GM23338 (cell line): ENCODE data around the gene FGFR2. TPM values are rescaled to one million over a fixed set of nuclear protein-coding genes. Genes with fewer than 3 reads are reported as not detected.

ENCODE experiments used
- ATAC-seq: fragments of 200-7000 bp; cut with Tn5 transposase; 3 replicates; pipeline ENCODE4 v1.9.1; 2020
- DNase-seq: peaks from one replicate; pipeline ENCODE4 v3.0.0-alpha.2; 2015; ENCODE audit warnings: low spot score
- H2AFZ ChIP-seq: fragments of 200-600 bp; sonication (generic); 2 replicates; pipeline ENCODE4 v1.8.0; 2016; ENCODE audit warnings: antibody characterized with exemption, mild to moderate bottlenecking, moderate library complexity
- H3F3A ChIP-seq: fragments of 200-600 bp; sonication (generic); replicated peaks from 2 replicates; pipeline ENCODE4 v1.8.0; 2017; ENCODE audit warnings: antibody characterized with exemption, mixed run types, low read depth
- H3K27ac ChIP-seq: fragments of 200-600 bp; sonication (generic); 2 replicates; pipeline ENCODE4 v1.6.1; 2016; ENCODE audit warnings: low read depth
- H3K27me3 ChIP-seq: fragments of 200-600 bp; sonication (generic); 2 replicates; pipeline ENCODE4 v1.8.0; 2016; ENCODE audit warnings: mild to moderate bottlenecking, mixed run types, moderate library complexity; ENCODE audit not compliant: insufficient read depth
- H3K36me3 ChIP-seq: fragments of 200-600 bp; sonication (generic); 2 replicates; pipeline ENCODE4 v1.8.0; 2016; ENCODE audit warnings: mild to moderate bottlenecking; ENCODE audit not compliant: insufficient read depth
- H3K4me1 ChIP-seq: fragments of 200-600 bp; sonication (generic); 2 replicates; pipeline ENCODE4 v1.8.0; 2016; ENCODE audit warnings: mild to moderate bottlenecking, moderate library complexity; ENCODE audit not compliant: insufficient read depth
- H3K4me2 ChIP-seq: fragments of 200-600 bp; sonication (generic); 2 replicates; pipeline ENCODE4 v1.7.1; 2017; ENCODE audit warnings: mixed run types
- H3K4me3 ChIP-seq: fragments of 200-600 bp; sonication (generic); 2 replicates; pipeline ENCODE4 v1.6.1; 2016; ENCODE audit warnings: mixed run types
- H3K79me2 ChIP-seq: fragments of 200-600 bp; sonication (generic); replicated peaks from 2 replicates; pipeline ENCODE4 v1.8.0; 2017; ENCODE audit warnings: mild to moderate bottlenecking; ENCODE audit not compliant: insufficient read depth
- H3K9me2 ChIP-seq: fragments of 200-600 bp; sonication (generic); 2 replicates; pipeline ENCODE4 v1.8.0; 2017; ENCODE audit not compliant: insufficient read depth
- H4K20me1 ChIP-seq: fragments of 200-600 bp; sonication (generic); replicated peaks from 2 replicates; pipeline ENCODE4 v1.8.0; 2017; ENCODE audit warnings: mild to moderate bottlenecking; ENCODE audit not compliant: insufficient read depth
- H3K27ac Mint-ChIP-seq: 2 replicates; pipeline ENCODE4 v1.8.0; 2020; ENCODE audit warnings: inconsistent platforms, mild to moderate bottlenecking, moderate library complexity, mixed read lengths
- H3K27me3 Mint-ChIP-seq: 3 replicates; pipeline ENCODE4 v1.8.0; 2022; ENCODE audit warnings: low read depth, mild to moderate bottlenecking, moderate library complexity, mixed read lengths, inconsistent platforms; ENCODE audit not compliant: insufficient read depth, poor library complexity
- H3K36me3 Mint-ChIP-seq: 3 replicates; pipeline ENCODE4 v1.8.0; 2021; ENCODE audit warnings: low read depth, mild to moderate bottlenecking, inconsistent platforms, moderate library complexity, mixed read lengths
- H3K4me1 Mint-ChIP-seq: 3 replicates; pipeline ENCODE4 v1.8.0; 2020; ENCODE audit warnings: mild to moderate bottlenecking, inconsistent platforms, mixed read lengths
- H3K4me3 Mint-ChIP-seq: 3 replicates; pipeline ENCODE4 v1.8.0; 2021; ENCODE audit warnings: moderate library complexity, mild to moderate bottlenecking, inconsistent platforms, mixed read lengths
- H3K9me3 Mint-ChIP-seq: 3 replicates; pipeline ENCODE4 v1.8.0; 2020; ENCODE audit warnings: moderate library complexity, mild to moderate bottlenecking, inconsistent platforms, mixed read lengths
- CREB1 ChIP-seq: fragments of 250-450 bp; sonication (Bioruptor Pico); IDR thresholded peaks from 2 replicates; pipeline ENCODE4 v1.5.0; 2020; ENCODE audit warnings: low read depth, mild to moderate bottlenecking, moderate library complexity
- EZH2 ChIP-seq: fragments of 200-600 bp; sonication (generic); IDR thresholded peaks from one replicate; pipeline ENCODE4 v1.8.0; 2017; ENCODE audit warnings: antibody characterized with exemption, mild to moderate bottlenecking, low read depth; ENCODE audit not compliant: unreplicated experiment
- EZH2phosphoT487 ChIP-seq: fragments of 200-600 bp; sonication (generic); IDR thresholded peaks from one replicate; pipeline ENCODE4 v1.8.1; 2018; ENCODE audit warnings: antibody characterized with exemption; ENCODE audit not compliant: unreplicated experiment
- JUNB ChIP-seq: IDR thresholded peaks from one replicate; pipeline ENCODE4 v1.6.1; 2016; ENCODE audit warnings: antibody characterized with exemption; ENCODE audit not compliant: unreplicated experiment
- NANOG ChIP-seq: IDR thresholded peaks from 2 replicates; pipeline ENCODE4 v1.6.1; 2016; ENCODE audit warnings: antibody characterized with exemption, borderline replicate concordance
- POLR2AphosphoS5 ChIP-seq: IDR thresholded peaks from 2 replicates; pipeline ENCODE4 v1.6.1; 2016; ENCODE audit warnings: antibody characterized with exemption, low read depth
- STAT1 ChIP-seq: IDR thresholded peaks from one replicate; pipeline ENCODE4 v1.6.1; 2016; ENCODE audit warnings: antibody characterized with exemption; ENCODE audit not compliant: unreplicated experiment
- ZNF114 ChIP-seq: fragments of 250-450 bp; sonication (Bioruptor Pico); IDR thresholded peaks from 2 replicates; pipeline ENCODE4 v1.5.0; 2020; ENCODE audit warnings: mild to moderate bottlenecking, moderate library complexity
- ZNF331 ChIP-seq: fragments of 250-450 bp; sonication (Bioruptor Pico); IDR thresholded peaks from 2 replicates; pipeline ENCODE4 v1.5.0; 2020; ENCODE audit warnings: low read depth, mild to moderate bottlenecking, moderate library complexity
- polyA plus RNA-seq: library from polyadenylated mRNA; unstranded; fragments of >200 nt; fragmentation: Nextera tagmentation; extraction: Ambion mirVana; gene quantifications from 2 replicates; pipeline ENCODE4 v1.2.1, GENCODE V29; 2016
- total RNA-seq: library from RNA; depleted of rRNA; stranded (reverse); fragments of >200 nt; shearing (Covaris generic); gene quantifications from 2 replicates; pipeline ENCODE4 v1.2.3, GENCODE V29; 2014
- TF ChIP-seq, protein P1 (sequence below): IDR thresholded peaks from 2 replicates; pipeline ENCODE4 v1.6.1; 2016; ENCODE audit warnings: antibody characterized with exemption
- TF ChIP-seq, protein P2 (sequence below), 2 experiments: fragments of 200-600 bp in 1 of 2; sonication (generic) in 1 of 2; conservative IDR thresholded peaks; 2 replicates each; pipeline versions ENCODE4 v1.5.1 to v1.6.1; 2016 to 2017; ENCODE audit warnings: antibody characterized with exemption in 2 of 2, low read depth in 2 of 2, mild to moderate bottlenecking in 2 of 2, moderate library complexity in 1 of 2
- TF ChIP-seq, protein P3 (sequence below): fragments of 250-450 bp; sonication (Bioruptor Pico); IDR thresholded peaks from 2 replicates; pipeline ENCODE4 v1.5.0; 2020; ENCODE audit warnings: mild to moderate bottlenecking, moderate library complexity

FGFR2 gene
- total and polyA plus RNA-seq, 2 experiments from 2014 or later = 31.1 to 106 TPM

DNA sequence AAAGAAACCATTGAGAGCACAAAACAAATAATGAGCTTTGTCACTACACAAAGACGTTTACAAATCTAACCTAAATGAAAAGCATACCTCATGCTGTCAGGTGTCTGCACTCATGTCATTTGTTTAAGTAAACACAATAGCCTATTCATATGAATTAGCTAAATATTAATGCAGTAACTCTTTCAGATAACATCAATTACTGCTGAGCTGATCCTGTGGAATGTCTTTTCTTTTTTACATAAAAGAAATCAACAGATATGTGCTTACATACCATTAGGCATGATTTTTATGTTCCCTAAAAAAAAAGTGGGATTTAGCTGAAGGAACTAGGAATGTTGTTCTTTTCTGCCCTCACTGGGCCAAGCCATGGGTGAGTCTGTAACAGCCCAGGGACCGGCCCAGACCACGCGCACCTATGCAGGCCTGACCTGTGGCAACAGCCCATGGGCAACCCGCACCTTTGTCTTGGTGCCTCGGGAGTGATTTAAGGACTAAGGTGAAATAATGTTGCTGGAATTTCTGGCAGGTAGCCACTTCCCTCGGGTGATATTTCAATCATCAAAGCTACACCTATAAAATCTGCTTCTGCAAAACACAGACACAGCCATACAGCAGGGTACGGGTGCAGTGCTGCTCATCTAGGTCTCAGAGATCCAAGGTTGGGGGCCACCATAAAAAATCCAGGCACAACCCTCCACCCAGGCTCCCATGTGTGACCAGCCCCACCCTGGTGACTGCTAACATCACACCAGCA is 44.6 kb downstream of the FGFR2 start:
- no peak overlapping the region for H3K4me2 ChIP-seq
- peaks cover 63% of the 10 kb centered on the region for H3K4me1 Mint-ChIP-seq
- H3K79me2 ChIP-seq = peaks cover 99% of the 10 kb centered on the region
- peaks cover 26% of the 10 kb centered on the region for H3K36me3 ChIP-seq
- H3F3A ChIP-seq = no peaks in the 10 kb centered on the region
- H4K20me1 ChIP-seq = peaks cover 42% of the 10 kb centered on the region
- H3K27ac Mint-ChIP-seq = peak overlapping the region; percentile 82
- no peak overlapping the region for H2AFZ ChIP-seq
- no peaks in the 10 kb centered on the region for H3K27me3 ChIP-seq
- no peak for TF ChIP-seq JUNB
- TF ChIP-seq ZNF331 (CRISPR knock-in tag) = no peak
- no peak for TF ChIP-seq CREB1 (CRISPR knock-in tag)
- H3K36me3 Mint-ChIP-seq = peaks cover 55% of the 10 kb centered on the region
- DNase-seq (no peak), ATAC-seq (peak; percentile 89)
- peak overlapping the region; percentile 59 for H3K27ac ChIP-seq
- no peak overlapping the region; the same call in 2 of the 3 replicates for H3K4me3 Mint-ChIP-seq
- H3K9me3 Mint-ChIP-seq = peaks cover 15% of the 10 kb centered on the region; the same call in 2 of the 3 replicates
- H3K4me3 ChIP-seq = no peak overlapping the region
- peaks cover 39% of the 10 kb centered on the region for H3K4me1 ChIP-seq
- peaks cover 3% of the 10 kb centered on the region for H3K27me3 Mint-ChIP-seq
- no peaks in the 10 kb centered on the region for H3K9me2 ChIP-seq

DNA sequence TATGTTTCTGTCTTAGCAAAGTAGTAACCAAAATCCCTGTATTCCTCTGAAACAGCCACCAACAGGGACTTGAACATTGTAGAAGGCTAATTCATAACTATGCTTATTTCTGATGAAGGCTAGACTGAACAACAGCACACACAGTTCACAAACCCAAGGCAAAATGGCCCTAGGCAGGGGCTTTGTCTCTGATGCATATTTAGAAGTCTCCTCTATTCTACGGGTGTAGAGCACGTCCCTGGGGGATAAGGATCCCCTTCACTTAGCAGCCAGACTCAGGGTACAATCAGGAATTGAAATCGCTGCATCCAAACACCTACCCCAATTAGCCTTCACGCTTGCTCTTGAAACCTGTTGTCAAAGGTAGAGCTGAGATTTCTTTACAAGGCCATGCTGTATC is 45.5 kb downstream of the FGFR2 start:
- no peaks in the 10 kb centered on the region for H3F3A ChIP-seq
- ATAC-seq (no peak), DNase-seq (no peak)
- no peak overlapping the region; the same call in 2 of the 3 replicates for H3K4me3 Mint-ChIP-seq
- peaks cover 1% of the 10 kb centered on the region for H3K27me3 Mint-ChIP-seq
- no peak overlapping the region for H3K4me3 ChIP-seq
- no peak overlapping the region for H3K27ac Mint-ChIP-seq
- no peak overlapping the region for H2AFZ ChIP-seq
- H3K79me2 ChIP-seq = peaks cover 97% of the 10 kb centered on the region
- peaks cover 29% of the 10 kb centered on the region for H3K36me3 ChIP-seq
- peaks cover 63% of the 10 kb centered on the region for H3K36me3 Mint-ChIP-seq
- peaks cover 15% of the 10 kb centered on the region; the same call in 2 of the 3 replicates for H3K9me3 Mint-ChIP-seq
- peaks cover 37% of the 10 kb centered on the region for H3K4me1 ChIP-seq
- H4K20me1 ChIP-seq = peaks cover 34% of the 10 kb centered on the region
- no peaks in the 10 kb centered on the region for H3K27me3 ChIP-seq
- no peak overlapping the region for H3K4me2 ChIP-seq
- H3K4me1 Mint-ChIP-seq = peaks cover 62% of the 10 kb centered on the region
- H3K9me2 ChIP-seq = no peaks in the 10 kb centered on the region
- peak overlapping the region; percentile 46; the same call in 1 of the 2 replicates for H3K27ac ChIP-seq
- TF ChIP-seq EZH2phosphoT487 (no peak), CREB1 (CRISPR knock-in tag) (no peak), NANOG (no peak), ZNF331 (CRISPR knock-in tag) (no peak), ZNF114 (CRISPR knock-in tag) (no peak), POLR2AphosphoS5 (no peak), JUNB (no peak), STAT1 (no peak), EZH2 (no peak)
- TF ChIP-seq, protein P1, sequence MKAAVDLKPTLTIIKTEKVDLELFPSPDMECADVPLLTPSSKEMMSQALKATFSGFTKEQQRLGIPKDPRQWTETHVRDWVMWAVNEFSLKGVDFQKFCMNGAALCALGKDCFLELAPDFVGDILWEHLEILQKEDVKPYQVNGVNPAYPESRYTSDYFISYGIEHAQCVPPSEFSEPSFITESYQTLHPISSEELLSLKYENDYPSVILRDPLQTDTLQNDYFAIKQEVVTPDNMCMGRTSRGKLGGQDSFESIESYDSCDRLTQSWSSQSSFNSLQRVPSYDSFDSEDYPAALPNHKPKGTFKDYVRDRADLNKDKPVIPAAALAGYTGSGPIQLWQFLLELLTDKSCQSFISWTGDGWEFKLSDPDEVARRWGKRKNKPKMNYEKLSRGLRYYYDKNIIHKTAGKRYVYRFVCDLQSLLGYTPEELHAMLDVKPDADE = no peak
- TF ChIP-seq, protein P2, sequence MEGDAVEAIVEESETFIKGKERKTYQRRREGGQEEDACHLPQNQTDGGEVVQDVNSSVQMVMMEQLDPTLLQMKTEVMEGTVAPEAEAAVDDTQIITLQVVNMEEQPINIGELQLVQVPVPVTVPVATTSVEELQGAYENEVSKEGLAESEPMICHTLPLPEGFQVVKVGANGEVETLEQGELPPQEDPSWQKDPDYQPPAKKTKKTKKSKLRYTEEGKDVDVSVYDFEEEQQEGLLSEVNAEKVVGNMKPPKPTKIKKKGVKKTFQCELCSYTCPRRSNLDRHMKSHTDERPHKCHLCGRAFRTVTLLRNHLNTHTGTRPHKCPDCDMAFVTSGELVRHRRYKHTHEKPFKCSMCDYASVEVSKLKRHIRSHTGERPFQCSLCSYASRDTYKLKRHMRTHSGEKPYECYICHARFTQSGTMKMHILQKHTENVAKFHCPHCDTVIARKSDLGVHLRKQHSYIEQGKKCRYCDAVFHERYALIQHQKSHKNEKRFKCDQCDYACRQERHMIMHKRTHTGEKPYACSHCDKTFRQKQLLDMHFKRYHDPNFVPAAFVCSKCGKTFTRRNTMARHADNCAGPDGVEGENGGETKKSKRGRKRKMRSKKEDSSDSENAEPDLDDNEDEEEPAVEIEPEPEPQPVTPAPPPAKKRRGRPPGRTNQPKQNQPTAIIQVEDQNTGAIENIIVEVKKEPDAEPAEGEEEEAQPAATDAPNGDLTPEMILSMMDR (conservative IDR thresholded peaks at IDR 0.05; ENCODE audit: low read depth in 2 of 2) = no peak
- TF ChIP-seq, protein P3, sequence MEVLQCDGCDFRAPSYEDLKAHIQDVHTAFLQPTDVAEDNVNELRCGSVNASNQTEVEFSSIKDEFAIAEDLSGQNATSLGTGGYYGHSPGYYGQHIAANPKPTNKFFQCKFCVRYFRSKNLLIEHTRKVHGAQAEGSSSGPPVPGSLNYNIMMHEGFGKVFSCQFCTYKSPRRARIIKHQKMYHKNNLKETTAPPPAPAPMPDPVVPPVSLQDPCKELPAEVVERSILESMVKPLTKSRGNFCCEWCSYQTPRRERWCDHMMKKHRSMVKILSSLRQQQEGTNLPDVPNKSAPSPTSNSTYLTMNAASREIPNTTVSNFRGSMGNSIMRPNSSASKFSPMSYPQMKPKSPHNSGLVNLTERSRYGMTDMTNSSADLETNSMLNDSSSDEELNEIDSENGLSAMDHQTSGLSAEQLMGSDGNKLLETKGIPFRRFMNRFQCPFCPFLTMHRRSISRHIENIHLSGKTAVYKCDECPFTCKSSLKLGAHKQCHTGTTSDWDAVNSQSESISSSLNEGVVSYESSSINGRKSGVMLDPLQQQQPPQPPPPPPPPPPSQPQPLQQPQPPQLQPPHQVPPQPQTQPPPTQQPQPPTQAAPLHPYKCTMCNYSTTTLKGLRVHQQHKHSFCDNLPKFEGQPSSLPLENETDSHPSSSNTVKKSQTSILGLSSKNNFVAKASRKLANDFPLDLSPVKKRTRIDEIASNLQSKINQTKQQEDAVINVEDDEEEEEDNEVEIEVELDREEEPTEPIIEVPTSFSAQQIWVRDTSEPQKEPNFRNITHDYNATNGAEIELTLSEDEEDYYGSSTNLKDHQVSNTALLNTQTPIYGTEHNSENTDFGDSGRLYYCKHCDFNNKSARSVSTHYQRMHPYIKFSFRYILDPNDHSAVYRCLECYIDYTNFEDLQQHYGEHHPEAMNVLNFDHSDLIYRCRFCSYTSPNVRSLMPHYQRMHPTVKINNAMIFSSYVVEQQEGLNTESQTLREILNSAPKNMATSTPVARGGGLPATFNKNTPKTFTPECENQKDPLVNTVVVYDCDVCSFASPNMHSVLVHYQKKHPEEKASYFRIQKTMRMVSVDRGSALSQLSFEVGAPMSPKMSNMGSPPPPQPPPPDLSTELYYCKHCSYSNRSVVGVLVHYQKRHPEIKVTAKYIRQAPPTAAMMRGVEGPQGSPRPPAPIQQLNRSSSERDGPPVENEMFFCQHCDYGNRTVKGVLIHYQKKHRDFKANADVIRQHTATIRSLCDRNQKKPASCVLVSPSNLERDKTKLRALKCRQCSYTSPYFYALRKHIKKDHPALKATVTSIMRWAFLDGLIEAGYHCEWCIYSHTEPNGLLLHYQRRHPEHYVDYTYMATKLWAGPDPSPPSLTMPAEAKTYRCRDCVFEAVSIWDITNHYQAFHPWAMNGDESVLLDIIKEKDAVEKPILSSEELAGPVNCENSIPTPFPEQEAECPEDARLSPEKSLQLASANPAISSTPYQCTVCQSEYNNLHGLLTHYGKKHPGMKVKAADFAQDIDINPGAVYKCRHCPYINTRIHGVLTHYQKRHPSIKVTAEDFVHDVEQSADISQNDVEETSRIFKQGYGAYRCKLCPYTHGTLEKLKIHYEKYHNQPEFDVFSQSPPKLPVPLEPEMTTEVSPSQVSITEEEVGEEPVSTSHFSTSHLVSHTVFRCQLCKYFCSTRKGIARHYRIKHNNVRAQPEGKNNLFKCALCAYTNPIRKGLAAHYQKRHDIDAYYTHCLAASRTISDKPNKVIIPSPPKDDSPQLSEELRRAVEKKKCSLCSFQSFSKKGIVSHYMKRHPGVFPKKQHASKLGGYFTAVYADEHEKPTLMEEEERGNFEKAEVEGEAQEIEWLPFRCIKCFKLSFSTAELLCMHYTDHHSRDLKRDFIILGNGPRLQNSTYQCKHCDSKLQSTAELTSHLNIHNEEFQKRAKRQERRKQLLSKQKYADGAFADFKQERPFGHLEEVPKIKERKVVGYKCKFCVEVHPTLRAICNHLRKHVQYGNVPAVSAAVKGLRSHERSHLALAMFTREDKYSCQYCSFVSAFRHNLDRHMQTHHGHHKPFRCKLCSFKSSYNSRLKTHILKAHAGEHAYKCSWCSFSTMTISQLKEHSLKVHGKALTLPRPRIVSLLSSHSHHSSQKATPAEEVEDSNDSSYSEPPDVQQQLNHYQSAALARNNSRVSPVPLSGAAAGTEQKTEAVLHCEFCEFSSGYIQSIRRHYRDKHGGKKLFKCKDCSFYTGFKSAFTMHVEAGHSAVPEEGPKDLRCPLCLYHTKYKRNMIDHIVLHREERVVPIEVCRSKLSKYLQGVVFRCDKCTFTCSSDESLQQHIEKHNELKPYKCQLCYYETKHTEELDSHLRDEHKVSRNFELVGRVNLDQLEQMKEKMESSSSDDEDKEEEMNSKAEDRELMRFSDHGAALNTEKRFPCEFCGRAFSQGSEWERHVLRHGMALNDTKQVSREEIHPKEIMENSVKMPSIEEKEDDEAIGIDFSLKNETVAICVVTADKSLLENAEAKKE (CRISPR knock-in tag) = no peak
